ENCODE results near the gene ZDHHC20.

- no peak for TF ChIP-seq CTCF (IDR thresholded peaks at IDR 0.05)
- no peak for TF ChIP-seq ZFX (IDR thresholded peaks at IDR 0.05; ENCODE audit: borderline replicate concordance)
These were observed 7.4 kb upstream of the ZDHHC20 start for GRCh38 chr13:21466527-21466926.

All from 22Rv1 (cell line).